Neural progenitor cell (in vitro differentiated cells): ENCODE results near the gene MDFIC2.

Experiments
- CTCF ChIP-seq: fragments of 200-600 bp; sonication (generic); IDR thresholded peaks from 2 replicates; pipeline ENCODE4 v1.5.1; 2017; ENCODE audit warnings: antibody characterized with exemption, mild to moderate bottlenecking
- EZH2 ChIP-seq: fragments of 200-600 bp; sonication (generic); IDR thresholded peaks from 2 replicates; pipeline ENCODE4 v1.6.1; 2017; ENCODE audit warnings: antibody characterized with exemption, mild to moderate bottlenecking, moderate library complexity

GRCh38 chr3:70342149-70342548, 29.7 kb upstream of the MDFIC2 start:
- TF ChIP-seq CTCF = no peak
- no peak for TF ChIP-seq EZH2
